Osteoblast (primary cell): ENCODE data around the gene OST4. TPM values are rescaled to one million over a fixed set of nuclear protein-coding genes. Genes with fewer than 3 reads are reported as not detected.

Experiments
- DNase-seq: peaks from one replicate; pipeline ENCODE4 v3.0.0; 2011; ENCODE audit warnings: low spot score, mixed read lengths; ENCODE audit not compliant: insufficient read length; ENCODE audit errors: missing footprints
- H2AFZ ChIP-seq: 2 replicates; pipeline ENCODE4 v1.6.0; 2011; ENCODE audit warnings: mild to moderate bottlenecking, low read length
- H3K27ac ChIP-seq: 2 replicates; pipeline ENCODE4 v1.5.1; 2011; ENCODE audit warnings: mild to moderate bottlenecking, low read depth, low read length, moderate library complexity
- H3K27me3 ChIP-seq: 2 replicates; pipeline ENCODE4 v1.6.0; 2012; ENCODE audit warnings: mild to moderate bottlenecking, control low read depth, inconsistent platforms, low read length, moderate library complexity; ENCODE audit not compliant: insufficient read depth
- H3K36me3 ChIP-seq: 2 replicates; pipeline ENCODE4 v1.5.1; 2011; ENCODE audit warnings: mild to moderate bottlenecking, low read length, control low read depth, moderate library complexity; ENCODE audit not compliant: insufficient read depth
- H3K4me1 ChIP-seq: 2 replicates; pipeline ENCODE4 v1.5.1; 2011; ENCODE audit warnings: mild to moderate bottlenecking, low read length, control low read depth, moderate library complexity; ENCODE audit not compliant: insufficient read depth
- H3K4me2 ChIP-seq: 2 replicates; pipeline ENCODE4 v1.6.0; 2011; ENCODE audit warnings: mild to moderate bottlenecking, low read length; ENCODE audit not compliant: insufficient read depth
- H3K4me3 ChIP-seq: fragments of 200-600 bp; sonication (generic); 3 replicates; pipeline ENCODE4 v1.5.1; 2012; ENCODE audit warnings: mild to moderate bottlenecking, low read length, inconsistent platforms; ENCODE audit not compliant: insufficient read depth
- H3K79me2 ChIP-seq: 2 replicates; pipeline ENCODE4 v1.6.0; 2012; ENCODE audit warnings: mild to moderate bottlenecking, low read length, control low read depth, inconsistent platforms; ENCODE audit not compliant: insufficient read depth
- H3K9me3 ChIP-seq: 2 replicates; pipeline ENCODE4 v1.5.1; 2011; ENCODE audit warnings: low read depth, low read length, control low read depth
- H4K20me1 ChIP-seq: 2 replicates; pipeline ENCODE4 v1.6.0; 2012; ENCODE audit warnings: mild to moderate bottlenecking, low read length, control low read depth; ENCODE audit not compliant: insufficient read depth
- total RNA-seq: library from RNA; depleted of rRNA; stranded (reverse); fragments of >200 nt; gene quantifications from 2 replicates; pipeline ENCODE4 v1.2.3, GENCODE V29; 2012
- TF ChIP-seq, protein P1 (sequence below): IDR thresholded peaks from 2 replicates; pipeline ENCODE4 v1.5.1; 2011; ENCODE audit warnings: mild to moderate bottlenecking, low read depth, low read length, moderate library complexity; ENCODE audit errors: extremely low read depth

Gene OST4
- total RNA-seq, 1 donor = 202 TPM

DNA sequence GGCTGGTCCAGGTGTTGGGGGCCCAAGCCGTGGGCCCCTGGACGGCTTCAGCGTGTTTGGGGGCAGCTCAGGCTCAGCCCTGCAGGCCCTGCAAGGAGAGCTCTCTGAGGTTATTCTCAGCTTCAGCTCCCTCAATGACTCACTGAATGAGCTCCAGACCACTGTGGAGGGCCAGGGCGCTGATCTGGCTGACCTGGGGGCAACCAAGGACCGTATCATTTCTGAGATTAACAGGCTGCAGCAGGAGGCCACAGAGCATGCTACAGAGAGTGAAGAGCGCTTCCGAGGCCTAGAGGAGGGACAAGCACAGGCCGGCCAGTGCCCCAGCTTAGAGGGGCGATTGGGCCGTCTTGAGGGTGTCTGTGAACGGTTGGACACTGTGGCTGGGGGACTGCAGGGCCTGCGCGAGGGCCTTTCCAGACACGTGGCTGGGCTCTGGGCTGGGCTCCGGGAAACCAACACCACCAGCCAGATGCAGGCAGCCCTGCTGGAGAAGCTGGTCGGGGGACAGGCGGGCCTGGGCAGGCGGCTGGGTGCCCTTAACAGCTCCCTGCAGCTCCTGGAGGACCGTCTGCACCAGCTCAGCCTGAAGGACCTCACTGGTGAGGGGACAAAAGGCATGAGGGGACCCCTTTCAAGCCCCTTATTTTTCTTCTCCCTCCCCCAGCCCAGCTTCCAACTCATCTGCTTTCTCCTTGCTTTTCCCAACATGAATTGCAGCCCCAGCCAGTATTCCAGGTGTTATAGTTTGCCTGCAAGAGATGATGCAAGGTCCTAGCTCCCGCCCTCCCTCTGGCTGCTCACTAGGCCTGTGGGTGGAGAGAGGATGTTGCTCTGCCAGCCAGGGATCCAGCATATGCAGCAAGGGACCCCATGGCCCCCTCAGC lies 12.2 kb upstream of the OST4 start:
- Histone ChIP-seq H4K20me1 (peaks cover 33% of the 10 kb centered on the region), H3K36me3 (peaks cover 27% of the 10 kb centered on the region), H2AFZ (no peak overlapping the region), H3K4me3 (no peak overlapping the region), H3K27me3 (no peaks in the 10 kb centered on the region), H3K4me2 (no peak overlapping the region), H3K79me2 (peaks cover 34% of the 10 kb centered on the region), H3K27ac (no peak overlapping the region), H3K9me3 (no peaks in the 10 kb centered on the region), H3K4me1 (peaks cover 27% of the 10 kb centered on the region)
- TF ChIP-seq, protein P1, sequence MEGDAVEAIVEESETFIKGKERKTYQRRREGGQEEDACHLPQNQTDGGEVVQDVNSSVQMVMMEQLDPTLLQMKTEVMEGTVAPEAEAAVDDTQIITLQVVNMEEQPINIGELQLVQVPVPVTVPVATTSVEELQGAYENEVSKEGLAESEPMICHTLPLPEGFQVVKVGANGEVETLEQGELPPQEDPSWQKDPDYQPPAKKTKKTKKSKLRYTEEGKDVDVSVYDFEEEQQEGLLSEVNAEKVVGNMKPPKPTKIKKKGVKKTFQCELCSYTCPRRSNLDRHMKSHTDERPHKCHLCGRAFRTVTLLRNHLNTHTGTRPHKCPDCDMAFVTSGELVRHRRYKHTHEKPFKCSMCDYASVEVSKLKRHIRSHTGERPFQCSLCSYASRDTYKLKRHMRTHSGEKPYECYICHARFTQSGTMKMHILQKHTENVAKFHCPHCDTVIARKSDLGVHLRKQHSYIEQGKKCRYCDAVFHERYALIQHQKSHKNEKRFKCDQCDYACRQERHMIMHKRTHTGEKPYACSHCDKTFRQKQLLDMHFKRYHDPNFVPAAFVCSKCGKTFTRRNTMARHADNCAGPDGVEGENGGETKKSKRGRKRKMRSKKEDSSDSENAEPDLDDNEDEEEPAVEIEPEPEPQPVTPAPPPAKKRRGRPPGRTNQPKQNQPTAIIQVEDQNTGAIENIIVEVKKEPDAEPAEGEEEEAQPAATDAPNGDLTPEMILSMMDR = no peak
- peak; percentile 77 for DNase-seq

DNA sequence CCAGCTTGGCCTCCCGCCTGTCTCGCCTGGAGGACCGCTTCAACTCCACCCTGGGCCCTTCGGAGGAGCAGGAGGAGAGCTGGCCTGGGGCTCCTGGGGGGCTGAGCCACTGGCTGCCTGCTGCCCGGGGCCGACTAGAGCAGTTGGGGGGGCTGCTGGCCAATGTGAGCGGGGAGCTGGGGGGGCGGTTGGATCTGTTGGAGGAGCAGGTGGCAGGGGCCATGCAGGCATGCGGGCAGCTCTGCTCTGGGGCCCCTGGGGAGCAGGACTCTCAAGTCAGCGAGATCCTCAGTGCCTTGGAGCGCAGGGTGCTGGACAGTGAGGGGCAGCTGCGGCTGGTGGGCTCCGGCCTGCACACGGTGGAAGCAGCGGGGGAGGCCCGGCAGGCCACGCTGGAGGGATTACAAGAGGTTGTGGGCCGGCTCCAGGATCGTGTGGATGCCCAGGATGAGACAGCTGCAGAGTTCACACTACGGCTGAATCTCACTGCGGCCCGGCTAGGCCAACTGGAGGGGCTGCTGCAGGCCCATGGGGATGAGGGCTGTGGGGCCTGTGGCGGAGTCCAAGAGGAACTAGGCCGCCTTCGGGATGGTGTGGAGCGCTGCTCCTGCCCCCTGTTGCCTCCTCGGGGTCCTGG lies 11.4 kb upstream of the OST4 start:
- Histone ChIP-seq H2AFZ (no peak overlapping the region), H3K4me2 (no peak overlapping the region), H3K79me2 (peaks cover 37% of the 10 kb centered on the region), H4K20me1 (peaks cover 33% of the 10 kb centered on the region), H3K9me3 (no peaks in the 10 kb centered on the region), H3K27me3 (no peaks in the 10 kb centered on the region), H3K36me3 (peaks cover 27% of the 10 kb centered on the region), H3K27ac (no peak overlapping the region), H3K4me3 (no peak overlapping the region), H3K4me1 (peaks cover 30% of the 10 kb centered on the region)
- no peak for DNase-seq
- TF ChIP-seq, protein P1 = no peak

DNA sequence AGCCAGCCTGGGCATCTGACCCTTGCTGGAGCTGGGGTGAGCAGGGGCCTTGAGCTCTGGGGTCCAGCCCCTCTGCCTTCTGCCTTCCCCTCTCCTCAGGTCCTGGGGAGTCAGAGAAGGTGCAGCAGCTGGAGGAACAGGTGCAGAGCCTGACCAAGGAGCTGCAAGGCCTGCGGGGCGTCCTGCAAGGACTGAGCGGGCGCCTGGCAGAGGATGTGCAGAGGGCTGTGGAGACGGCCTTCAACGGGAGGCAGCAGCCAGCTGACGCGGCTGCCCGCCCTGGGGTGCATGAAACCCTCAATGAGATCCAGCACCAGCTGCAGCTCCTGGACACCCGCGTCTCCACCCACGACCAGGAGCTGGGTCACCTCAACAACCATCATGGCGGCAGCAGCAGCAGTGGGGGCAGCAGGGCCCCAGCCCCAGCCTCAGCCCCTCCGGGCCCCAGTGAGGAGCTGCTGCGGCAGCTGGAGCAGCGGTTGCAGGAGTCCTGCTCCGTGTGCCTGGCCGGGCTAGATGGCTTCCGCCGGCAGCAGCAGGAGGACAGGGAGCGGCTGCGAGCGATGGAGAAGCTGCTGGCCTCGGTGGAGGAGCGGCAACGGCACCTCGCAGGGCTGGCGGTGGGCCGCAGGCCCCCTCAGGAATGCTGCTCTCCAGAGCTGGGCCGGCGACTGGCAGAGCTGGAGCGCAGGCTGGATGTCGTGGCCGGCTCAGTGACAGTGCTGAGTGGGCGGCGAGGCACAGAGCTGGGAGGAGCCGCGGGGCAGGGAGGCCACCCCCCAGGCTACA lies 10.7 kb upstream of the OST4 start:
- H3K79me2 ChIP-seq = peaks cover 37% of the 10 kb centered on the region
- peaks cover 36% of the 10 kb centered on the region for H3K4me1 ChIP-seq
- H4K20me1 ChIP-seq = peaks cover 33% of the 10 kb centered on the region
- peak; percentile 78 for DNase-seq
- TF ChIP-seq, protein P1 = no peak
- no peak overlapping the region for H3K4me2 ChIP-seq
- no peak overlapping the region for H3K4me3 ChIP-seq
- no peak overlapping the region for H2AFZ ChIP-seq
- no peaks in the 10 kb centered on the region for H3K27me3 ChIP-seq
- no peak overlapping the region for H3K27ac ChIP-seq
- peaks cover 27% of the 10 kb centered on the region for H3K36me3 ChIP-seq
- no peaks in the 10 kb centered on the region for H3K9me3 ChIP-seq

DNA sequence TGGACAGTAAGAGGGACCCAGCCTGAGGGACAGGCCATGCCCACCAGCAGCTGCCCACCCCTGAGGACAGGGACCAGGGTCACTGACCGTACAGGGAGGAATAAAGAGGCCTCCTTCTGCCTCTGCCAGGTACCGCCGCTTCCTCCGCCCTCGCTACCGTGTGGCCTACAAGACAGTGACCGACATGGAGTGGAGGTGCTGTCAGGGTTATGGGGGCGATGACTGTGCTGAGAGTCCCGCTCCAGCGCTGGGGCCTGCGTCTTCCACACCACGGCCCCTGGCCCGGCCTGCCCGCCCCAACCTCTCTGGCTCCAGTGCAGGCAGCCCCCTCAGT lies 9.1 kb upstream of the OST4 start:
- H3K9me3 ChIP-seq = no peaks in the 10 kb centered on the region
- peaks cover 37% of the 10 kb centered on the region for H3K79me2 ChIP-seq
- peak overlapping the region; percentile 77 for H3K27ac ChIP-seq
- peak overlapping the region; percentile 92 for H3K4me3 ChIP-seq
- peaks cover 27% of the 10 kb centered on the region for H3K36me3 ChIP-seq
- H3K4me2 ChIP-seq = peak overlapping the region; percentile 95
- no peak overlapping the region for H2AFZ ChIP-seq
- TF ChIP-seq, protein P1 = no peak
- no peak for DNase-seq
- no peaks in the 10 kb centered on the region for H3K27me3 ChIP-seq
- H3K4me1 ChIP-seq = peaks cover 34% of the 10 kb centered on the region
- peaks cover 33% of the 10 kb centered on the region for H4K20me1 ChIP-seq
